Trophoblast cell (in vitro differentiated cells and primary cell): Measurements from ENCODE around the gene APOH.

Experiments
- DNase-seq, 2 donors: peaks; one replicate each; pipeline ENCODE4 v3.0.0-alpha.2; 2016
- H2AFZ ChIP-seq: 2 replicates; pipeline ENCODE4 v1.6.1; 2013; ENCODE audit warnings: low read length, moderate library complexity, mild to moderate bottlenecking; ENCODE audit not compliant: insufficient read depth, poor library complexity
- H2AK5ac ChIP-seq: 2 replicates; pipeline ENCODE4 v1.6.1; 2013; ENCODE audit warnings: mild to moderate bottlenecking, low read length
- H2BK120ac ChIP-seq: 2 replicates; pipeline ENCODE4 v1.6.1; 2013; ENCODE audit warnings: low read length, mild to moderate bottlenecking, moderate library complexity; ENCODE audit not compliant: insufficient read depth, poor library complexity
- H2BK12ac ChIP-seq: 2 replicates; pipeline ENCODE4 v1.6.1; 2013; ENCODE audit warnings: mild to moderate bottlenecking, low read length, moderate library complexity
- H2BK5ac ChIP-seq: 2 replicates; pipeline ENCODE4 v1.6.1; 2013; ENCODE audit warnings: low read length, low read depth, moderate library complexity, mild to moderate bottlenecking; ENCODE audit not compliant: poor library complexity
- H3K14ac ChIP-seq: 2 replicates; pipeline ENCODE4 v1.6.1; 2013; ENCODE audit warnings: mild to moderate bottlenecking, low read length
- H3K18ac ChIP-seq: 2 replicates; pipeline ENCODE4 v1.6.1; 2013; ENCODE audit warnings: mild to moderate bottlenecking, low read length
- H3K23ac ChIP-seq: 2 replicates; pipeline ENCODE4 v1.6.1; 2013; ENCODE audit warnings: low read length
- H3K27ac ChIP-seq: 2 replicates; pipeline ENCODE4 v1.5.1; 2013; ENCODE audit warnings: low read depth, mild to moderate bottlenecking, inconsistent platforms, low read length, moderate library complexity
- H3K27me3 ChIP-seq: 2 replicates; pipeline ENCODE4 v1.6.1; 2013; ENCODE audit warnings: inconsistent platforms, mild to moderate bottlenecking, low read length, moderate library complexity; ENCODE audit not compliant: insufficient read depth
- H3K36me3 ChIP-seq, 2 experiments: 1 replicate in 1 of 2; 2 replicates in 1 of 2; pipeline ENCODE4 v1.6.1; 2013; ENCODE audit warnings: low read length in 2 of 2, mild to moderate bottlenecking in 2 of 2, moderate library complexity in 1 of 2; ENCODE audit not compliant: insufficient read depth in 2 of 2, control insufficient read depth in 1 of 2
- H3K4ac ChIP-seq: 2 replicates; pipeline ENCODE4 v1.6.1; 2013; ENCODE audit warnings: low read depth, mild to moderate bottlenecking, low read length, moderate library complexity
- H3K4me1 ChIP-seq, 2 experiments: 1 replicate in 1 of 2; 2 replicates in 1 of 2; pipeline ENCODE4 v1.6.1; 2013; ENCODE audit warnings: low read length in 2 of 2, mild to moderate bottlenecking in 2 of 2, moderate library complexity in 1 of 2; ENCODE audit not compliant: insufficient read depth in 2 of 2, control insufficient read depth in 1 of 2
- H3K4me2 ChIP-seq: 2 replicates; pipeline ENCODE4 v1.6.1; 2013; ENCODE audit warnings: inconsistent platforms, mild to moderate bottlenecking, low read length, moderate library complexity
- H3K4me3 ChIP-seq: 2 replicates; pipeline ENCODE4 v1.5.1; 2013; ENCODE audit warnings: mild to moderate bottlenecking, low read depth, low read length, inconsistent platforms
- H3K79me1 ChIP-seq: one replicate; pipeline ENCODE4 v1.6.1; 2013; ENCODE audit warnings: low read length
- H3K79me2 ChIP-seq: 2 replicates; pipeline ENCODE4 v1.6.1; 2013; ENCODE audit warnings: low read length, mild to moderate bottlenecking; ENCODE audit not compliant: control insufficient read depth, insufficient read depth, poor library complexity
- H3K9ac ChIP-seq: 2 replicates; pipeline ENCODE4 v1.6.1; 2013; ENCODE audit warnings: mild to moderate bottlenecking, low read length
- H3K9me3 ChIP-seq: 2 replicates; pipeline ENCODE4 v1.6.1; 2013; ENCODE audit warnings: low read depth, mild to moderate bottlenecking, control low read depth, inconsistent platforms, low read length; ENCODE audit not compliant: insufficient read depth
- H4K12ac ChIP-seq: 2 replicates; pipeline ENCODE4 v1.6.1; 2013; ENCODE audit warnings: low read depth, mild to moderate bottlenecking, low read length, moderate library complexity
- H4K8ac ChIP-seq: 2 replicates; pipeline ENCODE4 v1.6.1; 2013; ENCODE audit warnings: low read depth, mild to moderate bottlenecking, low read length, moderate library complexity
- H4K91ac ChIP-seq: one replicate; pipeline ENCODE4 v1.6.1; 2013; ENCODE audit warnings: low read depth, mild to moderate bottlenecking, low read length, moderate library complexity
- WGBS: extraction: QIAGEN DNeasy Blood & Tissue Kit; methylation state at CpG from one replicate; pipeline ENCODE4 v1.1.7; 2013; ENCODE audit warnings: missing lambda C conversion rate; ENCODE audit not compliant: insufficient read length, insufficient coverage; ENCODE audit errors: extremely low coverage; 5-methylcytosine and 5-hydroxymethylcytosine counted together

Gene APOH

GRCh38 chr17:66230922-66231591 lies 1.8 kb upstream of the APOH start:
- DNase-seq, result no peak
- no peaks in the 10 kb centered on the region for H3K9me3 ChIP-seq
- no peaks in the 10 kb centered on the region for H3K4me1 ChIP-seq
- no peak overlapping the region for H2AK5ac ChIP-seq
- no peak overlapping the region for H3K18ac ChIP-seq
- no peaks in the 10 kb centered on the region for H3K36me3 ChIP-seq
- H3K27ac ChIP-seq, result no peak overlapping the region
- no CpG with 5 or more reads among the region's 4 CpGs for WGBS
- no peak overlapping the region for H3K14ac ChIP-seq
- no peak overlapping the region for H4K8ac ChIP-seq
- no peak overlapping the region for H2BK120ac ChIP-seq
- H3K4ac ChIP-seq, result no peak overlapping the region
- no peak overlapping the region for H3K4me2 ChIP-seq
- H4K91ac ChIP-seq, result no peak overlapping the region
- H2AFZ ChIP-seq, result no peak overlapping the region
- no peak overlapping the region for H3K23ac ChIP-seq
- H2BK12ac ChIP-seq, result no peak overlapping the region
- H3K79me1 ChIP-seq, result no peaks in the 10 kb centered on the region
- H4K12ac ChIP-seq, result no peak overlapping the region
- H3K79me2 ChIP-seq, result no peaks in the 10 kb centered on the region
- H2BK5ac ChIP-seq, result no peak overlapping the region
- H3K27me3 ChIP-seq, result no peaks in the 10 kb centered on the region
- no peak overlapping the region for H3K9ac ChIP-seq
- no peak overlapping the region for H3K4me3 ChIP-seq

GRCh38 chr17:66229783-66230538 lies 746 bp upstream of the APOH start:
- Histone ChIP-seq H3K4me3 (no peak overlapping the region), H4K8ac (no peak overlapping the region), H3K4me2 (no peak overlapping the region), H4K91ac (no peak overlapping the region), H2AK5ac (no peak overlapping the region), H3K27me3 (no peaks in the 10 kb centered on the region), H3K9ac (no peak overlapping the region), H3K36me3 (no peaks in the 10 kb centered on the region), H3K14ac (no peak overlapping the region), H2BK12ac (no peak overlapping the region), H3K79me2 (no peaks in the 10 kb centered on the region), H3K4ac (no peak overlapping the region), H2BK120ac (no peak overlapping the region), H3K9me3 (no peaks in the 10 kb centered on the region), H2BK5ac (no peak overlapping the region), H3K27ac (no peak overlapping the region), H3K23ac (no peak overlapping the region), H4K12ac (no peak overlapping the region), H3K4me1 (no peaks in the 10 kb centered on the region), H2AFZ (no peak overlapping the region), H3K18ac (no peak overlapping the region), H3K79me1 (no peaks in the 10 kb centered on the region)
- WGBS, result 100% methylated on average over 1 of the region's 4 CpGs
- DNase-seq, result no peak

GRCh38 chr17:66227212-66228045 lies 1.8 kb downstream of the APOH start:
- Histone ChIP-seq H3K14ac (no peak overlapping the region), H2AFZ (no peak overlapping the region), H2AK5ac (no peak overlapping the region), H4K91ac (no peak overlapping the region), H3K18ac (no peak overlapping the region), H3K23ac (no peak overlapping the region), H3K27me3 (no peaks in the 10 kb centered on the region), H3K9ac (no peak overlapping the region), H3K79me1 (no peaks in the 10 kb centered on the region), H2BK5ac (no peak overlapping the region), H3K4me3 (no peak overlapping the region), H3K27ac (no peak overlapping the region), H3K79me2 (no peaks in the 10 kb centered on the region), H3K4me1 (no peaks in the 10 kb centered on the region), H4K12ac (no peak overlapping the region), H3K4me2 (no peak overlapping the region), H3K4ac (no peak overlapping the region), H2BK12ac (no peak overlapping the region), H3K9me3 (no peaks in the 10 kb centered on the region), H2BK120ac (no peak overlapping the region), H3K36me3 (no peaks in the 10 kb centered on the region), H4K8ac (no peak overlapping the region)
- no CpG with 5 or more reads among the region's 4 CpGs for WGBS
- no peak for DNase-seq

GRCh38 chr17:66222798-66223350 lies 6.3 kb downstream of the APOH start:
- Histone ChIP-seq H3K18ac (no peak overlapping the region), H3K4me3 (no peak overlapping the region), H2BK120ac (no peak overlapping the region), H2BK12ac (no peak overlapping the region), H3K27me3 (no peaks in the 10 kb centered on the region), H3K4ac (no peak overlapping the region), H4K12ac (no peak overlapping the region), H3K9me3 (no peaks in the 10 kb centered on the region), H2BK5ac (no peak overlapping the region), H3K79me2 (no peaks in the 10 kb centered on the region), H2AFZ (no peak overlapping the region), H3K23ac (no peak overlapping the region), H2AK5ac (no peak overlapping the region), H3K36me3 (no peaks in the 10 kb centered on the region), H3K14ac (no peak overlapping the region), H3K4me1 (no peaks in the 10 kb centered on the region), H3K9ac (no peak overlapping the region), H4K8ac (no peak overlapping the region), H3K27ac (no peak overlapping the region), H4K91ac (no peak overlapping the region), H3K4me2 (no peak overlapping the region), H3K79me1 (no peaks in the 10 kb centered on the region)
- whole genome bisulfite sequencing, result no CpG with 5 or more reads among the region's 5 CpGs
- no peak for DNase-seq
